HepG2 (cell line): ENCODE data around the gene CDH1. TPM values are rescaled to one million over a fixed set of nuclear protein-coding genes. Genes with fewer than 3 reads are reported as not detected.

Experiments
- BCL3 ChIP-seq: sonication (generic); formaldehyde crosslinking; IDR thresholded peaks from 2 replicates; pipeline ENCODE4 v1.5.1; 2020; ENCODE audit warnings: mild to moderate bottlenecking, missing genetic modification reagents, moderate library complexity
- BRF2 ChIP-seq: sonication (generic); formaldehyde crosslinking; IDR thresholded peaks from 2 replicates; pipeline ENCODE4 v1.8.1; 2022; ENCODE audit warnings: mild to moderate bottlenecking, missing genetic modification reagents
- CREB3 ChIP-seq: sonication (generic); formaldehyde crosslinking; IDR thresholded peaks from 2 replicates; pipeline ENCODE4 v1.5.0; 2020; ENCODE audit warnings: missing genetic modification reagents
- DZIP1 ChIP-seq: sonication (generic); formaldehyde crosslinking; IDR thresholded peaks from 2 replicates; pipeline ENCODE4 v1.5.0; 2020; ENCODE audit warnings: mild to moderate bottlenecking, missing genetic modification reagents
- ELF3 ChIP-seq: IDR thresholded peaks from 2 replicates; pipeline ENCODE4 v1.6.1; 2016; ENCODE audit warnings: missing genetic modification reagents, missing compliant biosample characterization
- GLMP ChIP-seq: sonication (generic); formaldehyde crosslinking; IDR thresholded peaks from 2 replicates; pipeline ENCODE4 v1.9.0; 2021; ENCODE audit warnings: missing genetic modification reagents, mild to moderate bottlenecking, borderline replicate concordance
- JDP2 ChIP-seq: sonication (generic); formaldehyde crosslinking; IDR thresholded peaks from 2 replicates; pipeline ENCODE4 v1.8.1; 2022; ENCODE audit warnings: missing genetic modification reagents, borderline replicate concordance
- LRRFIP1 ChIP-seq: sonication (generic); formaldehyde crosslinking; conservative IDR thresholded peaks from 2 replicates; pipeline ENCODE4 v1.4.0; 2020; ENCODE audit warnings: missing genetic modification reagents
- MAFF ChIP-seq: IDR thresholded peaks from 2 replicates; pipeline ENCODE4 v1.6.1; 2011; ENCODE audit warnings: low read depth, low read length, improper control_type of control experiment
- MBD4 ChIP-seq: IDR thresholded peaks from 2 replicates; pipeline ENCODE4 v1.6.1; 2012; ENCODE audit warnings: low read length, inconsistent platforms, borderline replicate concordance
- PCBP1 ChIP-seq: fragments of 200-400 bp; formaldehyde crosslinking; IDR thresholded peaks from 2 replicates; pipeline ENCODE4 v1.6.1; 2017; ENCODE audit warnings: mild to moderate bottlenecking, low read depth, low read length, borderline replicate concordance
- PHB2 ChIP-seq: fragments of 450-650 bp; IDR thresholded peaks from 2 replicates; pipeline ENCODE4 v1.6.1; 2018; ENCODE audit not compliant: partially characterized antibody
- RAD21 ChIP-seq: fragments of 450-650 bp; formaldehyde crosslinking; IDR thresholded peaks from 2 replicates; pipeline ENCODE4 v1.5.0; 2020; ENCODE audit warnings: mild to moderate bottlenecking
- TAF15 ChIP-seq: fragments of 200-400 bp; formaldehyde crosslinking; IDR thresholded peaks from one replicate; pipeline ENCODE4 v1.6.1; 2018; ENCODE audit warnings: mild to moderate bottlenecking, low read depth, low read length; ENCODE audit not compliant: poor library complexity, severe bottlenecking
- ZBTB7B ChIP-seq: sonication (generic); formaldehyde crosslinking; IDR thresholded peaks from 2 replicates; pipeline ENCODE4 v1.4.0; 2020; ENCODE audit warnings: missing genetic modification reagents
- ZNF503 ChIP-seq: sonication (generic); formaldehyde crosslinking; IDR thresholded peaks from 2 replicates; pipeline ENCODE4 v1.4.0; 2020; ENCODE audit warnings: missing genetic modification reagents
- ZNF83 ChIP-seq: sonication (generic); formaldehyde crosslinking; IDR thresholded peaks from 2 replicates; pipeline ENCODE4 v1.4.0; 2020; ENCODE audit warnings: missing genetic modification reagents, mild to moderate bottlenecking, borderline replicate concordance
- polyA plus RNA-seq, 8 experiments: library from polyadenylated mRNA; depleted of rRNA in 3 of 8; stranded (reverse) in 7 of 8; unstranded in 1 of 8; fragments of >200 nt; fragmentation: Illumina TruSeq in 4 of 8; extraction: Trizol in 4 of 8; gene quantifications; 2 replicates each; pipeline versions ENCODE4 v1.2.1 to v1.2.3, GENCODE V29; 2011 to 2016; ENCODE audit warnings: low read depth in 4 of 8, missing spikeins in 1 of 8, mixed read lengths in 1 of 8; ENCODE audit not compliant: insufficient read depth in 1 of 8
- total RNA-seq, 5 experiments: library from RNA; depleted of rRNA; stranded (reverse); fragments of >200 nt; fragmentation: Illumina TruSeq; extraction: Trizol; gene quantifications; 2 replicates each; pipeline ENCODE4 v1.2.3, GENCODE V29; 2016; ENCODE audit warnings: low read depth in 1 of 5

The CDH1 gene
- total and polyA plus RNA-seq, 2 of the 13 experiments (the other 11 are each of a cell fraction or from before 2014, with no cell fraction given): 0.95 to 9.8 TPM

GRCh38 chr16:68786685-68787418, 49.8 kb downstream of the CDH1 start (continued):
- TF ChIP-seq DZIP1 (CRISPR knock-in tag) (no peak), TAF15 (no peak), JDP2 (no peak), GLMP (CRISPR knock-in tag) (no peak), MAFF (0 out of 2 replicates have a peak, but pooled peaks have one; percentile 6), PCBP1 (no peak), ELF3 (peak; percentile 51), ZNF83 (no peak), LRRFIP1 (CRISPR knock-in tag) (no peak), BRF2 (no peak), ZNF503 (CRISPR knock-in tag) (peak; percentile 53; the same call in 1 of the 2 replicates), PHB2 (no peak), BCL3 (CRISPR knock-in tag) (no peak), ZBTB7B (CRISPR knock-in tag) (peak; percentile 43; the same call in 1 of the 2 replicates), MBD4 (no peak), CREB3 (CRISPR knock-in tag) (no peak), RAD21 (no peak)
